Measurements from ENCODE around the gene SSNA1.

SSNA1 gene

DNA sequence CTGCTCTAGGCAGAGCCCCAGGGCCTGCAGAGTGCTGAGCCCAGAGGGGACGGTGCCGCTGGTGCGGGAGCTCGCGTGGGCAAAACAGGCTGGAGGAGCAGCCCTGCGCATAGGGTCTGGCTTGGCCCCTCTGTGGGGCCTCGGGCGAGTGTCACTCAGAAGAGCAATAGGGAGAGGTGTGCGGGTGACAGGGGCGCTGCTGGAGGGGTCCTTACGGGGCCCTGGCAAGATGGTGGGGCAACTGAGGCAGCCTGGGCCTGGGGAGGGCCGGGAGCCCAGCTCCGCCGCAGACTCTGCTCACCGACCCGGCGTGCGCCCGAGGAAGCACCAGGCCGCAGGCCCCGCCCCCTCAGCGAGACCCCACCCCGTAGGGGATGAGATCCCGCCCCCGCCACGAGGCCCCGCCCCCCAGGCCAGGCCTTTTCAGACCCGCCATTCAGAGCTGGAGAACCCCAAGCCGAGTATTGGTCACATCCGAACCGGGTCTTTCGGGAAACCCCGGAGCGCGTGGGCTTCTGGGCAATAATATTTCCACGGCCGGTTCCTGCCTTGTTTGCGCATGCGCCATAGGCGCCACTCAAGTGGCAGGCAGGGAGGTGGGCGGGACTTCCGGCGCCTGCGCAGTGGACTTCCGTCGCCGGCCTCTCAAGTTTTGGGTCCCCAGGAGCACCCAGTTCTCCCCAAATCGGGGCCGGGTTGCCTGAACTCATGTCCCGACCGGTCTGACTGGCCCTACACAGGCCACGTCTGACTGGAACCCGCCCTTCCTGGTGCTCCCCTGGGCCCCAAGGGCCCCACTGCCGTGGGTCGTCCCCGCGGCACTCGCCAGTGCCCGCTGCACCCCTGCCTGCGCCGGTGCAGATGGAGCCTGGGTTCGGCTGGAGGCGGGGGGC, 34.8 kb downstream of the SSNA1 start:
- DNase-seq = peak; percentile 99

DNA sequence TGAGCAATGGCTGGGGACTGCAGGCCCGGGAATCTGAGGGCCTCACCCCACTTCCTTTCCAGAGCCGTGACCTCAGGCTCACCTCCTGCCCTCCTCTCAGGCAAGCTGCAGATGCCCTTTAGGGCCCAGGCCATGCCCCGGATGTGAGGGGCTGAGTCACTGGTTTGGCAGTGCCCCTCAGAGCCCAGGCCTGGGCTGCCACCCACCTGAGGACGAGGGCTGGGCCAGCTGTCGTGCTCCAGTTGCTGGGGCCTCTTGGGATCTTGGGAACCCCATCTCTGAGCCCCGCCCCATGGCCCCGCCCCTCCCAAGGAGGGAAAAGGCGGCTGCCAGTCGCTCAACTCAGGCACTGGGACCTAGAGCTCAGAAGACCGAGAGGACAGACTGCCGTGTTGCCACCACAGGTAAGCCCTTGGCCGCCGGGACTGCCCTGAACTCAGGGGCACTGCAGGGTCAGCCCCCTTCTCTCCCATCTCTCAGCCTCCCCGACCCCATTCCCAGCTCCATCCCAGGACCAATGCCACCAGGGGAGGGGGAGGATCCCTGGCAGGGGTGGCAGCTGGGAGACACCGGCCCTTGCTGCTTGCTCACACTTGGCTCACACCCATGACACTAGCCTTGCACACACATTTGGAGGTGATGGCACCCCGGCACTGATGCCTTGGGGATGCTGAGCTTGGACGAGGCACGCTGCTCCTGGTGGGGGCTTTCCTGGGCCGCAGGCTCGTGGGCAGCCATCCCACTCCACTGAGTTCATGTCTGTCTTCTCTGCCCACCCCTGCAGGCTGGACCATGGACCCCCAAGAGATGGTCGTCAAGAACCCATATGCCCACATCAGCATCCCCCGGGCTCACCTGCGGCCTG, 36.6 kb downstream of the SSNA1 start, which contains the start of gene CYSRT1:
Gene CYSRT1, plus strand, starts transcription at position 345 of the 865 bp plus-strand sequence. Its CDS starts 448 bp downstream, at position 793.
- no peak for DNase-seq

DNA sequence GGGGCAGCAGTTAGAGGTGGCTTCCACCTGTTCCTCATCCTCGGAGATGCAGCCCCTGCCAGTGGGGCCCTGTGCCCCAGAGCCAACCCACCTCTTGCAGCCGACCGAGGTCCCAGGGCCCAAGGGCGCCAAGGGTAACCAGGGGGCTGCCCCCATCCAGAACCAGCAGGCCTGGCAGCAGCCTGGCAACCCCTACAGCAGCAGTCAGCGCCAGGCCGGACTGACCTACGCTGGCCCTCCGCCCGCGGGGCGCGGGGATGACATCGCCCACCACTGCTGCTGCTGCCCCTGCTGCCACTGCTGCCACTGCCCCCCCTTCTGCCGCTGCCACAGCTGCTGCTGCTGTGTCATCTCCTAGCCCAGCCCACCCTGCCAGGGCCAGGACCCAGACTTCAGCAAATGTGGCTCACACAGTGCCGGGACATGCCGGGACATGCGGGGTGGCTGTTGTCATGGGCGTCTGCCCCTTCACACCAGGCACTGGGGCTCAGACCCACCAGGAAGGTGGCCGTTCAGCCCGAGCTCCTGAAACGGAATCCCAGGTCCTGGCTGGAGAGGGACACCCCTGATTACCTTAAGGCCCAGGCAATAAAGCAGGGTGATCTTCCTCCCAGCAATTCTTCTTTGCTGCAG, 37.3 kb downstream of the SSNA1 start:
- DNase-seq = no peak

DNA sequence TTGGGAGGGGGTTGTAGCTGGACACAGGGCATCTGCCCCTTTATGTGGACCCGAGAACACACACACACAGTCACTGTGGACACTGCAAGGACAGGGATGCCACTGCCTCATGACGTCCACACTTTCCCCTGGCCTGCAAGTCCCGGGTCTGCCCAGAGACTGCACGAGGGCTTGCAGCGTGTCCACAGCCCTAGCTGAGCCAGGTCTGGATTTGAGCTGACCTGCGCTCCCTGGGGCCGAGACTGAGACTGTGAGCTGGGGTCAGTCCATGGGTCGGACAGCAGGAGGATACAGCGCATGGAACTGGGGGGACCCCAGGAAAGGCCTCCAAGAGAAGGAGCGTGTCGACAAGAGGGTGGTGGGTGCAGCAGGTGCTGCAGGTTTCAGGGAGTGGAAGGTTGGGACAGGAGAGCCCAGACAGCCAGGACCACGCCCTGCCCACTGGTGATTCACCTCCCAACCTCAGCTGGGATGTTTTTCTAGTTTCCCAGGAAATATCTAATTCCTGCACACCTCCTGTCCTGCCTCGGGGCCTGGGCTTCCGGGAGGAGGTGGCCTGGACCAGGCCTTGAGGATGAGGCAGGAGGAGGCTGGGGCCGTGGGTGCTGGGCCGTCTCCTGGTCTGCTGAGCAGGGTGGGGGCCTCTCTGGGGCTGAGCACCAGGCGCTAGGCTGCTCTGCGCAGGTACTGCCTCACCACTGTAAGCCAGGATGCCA, 38.0 kb downstream of the SSNA1 start:
- DNase-seq = no peak

DNA sequence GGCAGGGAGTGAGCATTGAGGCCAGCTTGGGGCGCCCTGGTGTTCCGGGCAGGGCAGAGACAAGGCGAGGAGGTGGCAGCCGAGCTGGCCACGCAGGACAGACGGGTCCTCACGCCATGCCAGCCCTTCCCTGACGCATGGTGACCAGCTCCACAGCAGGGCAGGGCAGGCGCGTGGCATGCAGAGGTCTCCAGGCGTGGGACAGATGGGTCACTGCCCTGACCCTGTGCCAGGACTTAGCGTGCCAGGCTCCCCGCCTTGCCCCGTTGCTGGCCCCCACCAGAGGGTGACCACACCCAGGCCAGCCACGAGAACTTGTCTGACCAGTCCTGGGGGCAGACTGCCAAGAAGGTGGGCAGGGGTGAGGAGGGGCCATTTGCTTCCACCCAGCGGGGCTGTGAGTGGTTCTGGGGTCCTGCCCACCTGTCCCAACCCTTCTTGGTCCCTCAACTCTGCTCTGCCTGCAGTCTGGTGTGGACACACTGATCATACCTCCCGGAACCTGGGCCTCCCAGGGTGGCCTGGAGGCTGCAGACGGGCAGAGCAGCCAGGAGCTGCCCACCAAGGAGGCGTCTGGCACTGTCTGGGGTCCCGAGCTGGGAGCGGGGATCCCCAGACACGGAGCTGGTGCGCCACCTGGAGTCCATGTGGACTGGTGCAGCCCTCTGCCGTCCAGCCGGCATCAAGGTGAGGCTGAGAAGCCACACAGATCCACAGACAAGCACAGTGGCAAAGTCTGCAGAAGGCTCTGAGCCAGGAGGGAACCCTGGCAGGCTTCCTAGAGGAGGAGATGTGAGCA, 38.8 kb downstream of the SSNA1 start, which contains the start of gene RNF224:
Gene RNF224, plus strand, starts transcription at position 449 of the 799 bp plus-strand sequence. CDS start 834 bp downstream, outside the sequence.
- peak; percentile 77 for DNase-seq

DNA sequence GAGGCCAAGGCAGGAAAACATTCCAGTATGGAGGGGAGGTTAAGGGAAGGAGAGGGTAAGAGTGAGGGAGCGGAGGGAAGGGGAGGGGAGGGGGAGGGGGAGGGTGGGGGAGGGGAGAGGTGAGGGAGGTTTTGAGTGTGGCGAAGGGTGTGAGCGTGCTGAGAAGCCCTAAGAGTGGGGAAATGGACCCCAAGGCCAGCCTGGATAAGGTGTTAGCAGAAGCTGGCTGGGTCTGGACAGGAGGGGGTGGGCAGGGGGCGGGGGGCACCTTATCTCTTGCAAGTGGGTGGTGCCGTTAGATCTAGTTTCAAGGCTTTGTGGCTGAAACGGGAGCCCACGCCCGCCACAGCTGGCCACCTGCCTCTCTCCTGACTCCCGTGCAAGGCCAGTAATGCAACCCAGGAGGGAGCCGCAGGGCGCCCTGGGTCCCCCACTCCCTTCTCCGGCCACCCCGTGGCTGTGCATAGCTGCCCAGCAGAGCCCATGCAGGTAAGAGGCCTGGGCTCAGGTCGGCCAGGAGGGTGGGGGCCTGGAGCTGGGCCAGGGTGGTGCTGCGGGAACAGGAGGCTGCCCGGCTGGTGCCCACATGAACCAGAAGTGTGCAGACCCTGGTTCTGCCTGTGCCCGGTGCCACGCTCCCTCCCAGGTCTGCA, 39.5 kb downstream of the SSNA1 start:
- no peak for DNase-seq

DNA sequence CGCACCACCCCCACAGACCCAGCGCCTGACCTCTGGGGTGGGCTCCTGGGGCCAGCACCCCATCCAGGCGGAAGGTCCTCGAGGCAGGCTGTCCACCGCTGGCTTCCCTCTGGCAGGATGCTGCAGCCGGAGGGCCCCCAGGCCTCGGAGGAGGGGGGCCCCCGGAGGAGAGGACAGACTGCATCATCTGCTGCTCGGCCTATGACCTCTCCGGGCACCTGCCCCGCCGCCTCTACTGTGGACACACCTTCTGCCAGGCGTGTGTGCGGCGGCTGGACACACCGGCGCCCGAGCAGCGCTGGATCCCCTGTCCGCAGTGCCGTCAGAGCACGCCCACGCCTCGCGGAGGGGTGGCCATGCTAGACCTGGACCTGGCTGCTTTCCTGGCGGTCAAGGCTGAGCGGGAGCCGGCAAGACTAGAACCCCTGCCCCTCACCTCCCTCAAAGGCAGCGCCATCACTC, 40.1 kb downstream of the SSNA1 start:
- DNase-seq = no peak

DNA sequence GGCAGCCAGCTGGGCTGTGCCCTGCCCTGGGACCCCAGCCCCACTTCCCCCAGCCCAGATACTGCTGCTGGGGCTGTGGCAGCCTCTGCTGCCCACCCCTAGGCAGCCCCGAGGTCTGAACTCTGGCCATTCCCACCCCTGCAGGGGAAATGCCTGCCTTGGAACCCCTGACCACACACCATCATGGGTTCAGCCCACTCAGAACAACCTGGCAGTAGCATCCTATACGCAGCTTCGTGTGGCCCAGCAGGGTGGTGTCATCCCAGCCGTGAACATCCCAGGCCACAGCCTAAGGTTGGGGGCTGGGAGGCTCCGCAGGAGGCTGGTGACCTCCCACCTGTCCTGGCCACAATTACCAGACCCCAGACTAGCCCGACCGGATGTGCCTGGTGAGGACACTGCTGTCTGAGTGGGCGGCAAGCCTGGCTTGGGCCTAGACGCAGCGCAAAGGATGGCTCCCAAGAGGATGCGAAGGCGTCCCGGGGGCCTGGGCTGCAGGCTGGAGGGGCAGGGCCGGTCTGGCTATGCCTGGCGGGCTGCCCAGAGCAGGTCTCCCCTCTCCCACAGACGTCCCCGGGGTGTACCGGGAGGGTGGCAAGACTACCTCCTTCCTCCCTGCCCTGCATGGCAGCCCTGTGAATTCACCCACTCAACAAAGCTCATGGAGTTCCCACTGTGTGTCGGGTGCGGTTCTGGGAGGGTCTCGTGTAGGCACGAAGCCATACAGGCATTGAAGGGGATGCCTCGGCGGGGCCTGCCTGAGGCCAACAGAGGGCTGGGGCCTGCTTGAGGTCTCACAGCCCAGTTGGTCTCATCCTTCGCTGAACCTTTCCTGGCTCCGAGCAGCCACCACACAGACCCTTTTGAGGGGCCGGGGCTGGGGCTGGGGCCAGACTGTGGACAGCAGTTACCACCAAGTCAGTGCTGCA, 40.8 kb downstream of the SSNA1 start:
- no peak for DNase-seq

DNA sequence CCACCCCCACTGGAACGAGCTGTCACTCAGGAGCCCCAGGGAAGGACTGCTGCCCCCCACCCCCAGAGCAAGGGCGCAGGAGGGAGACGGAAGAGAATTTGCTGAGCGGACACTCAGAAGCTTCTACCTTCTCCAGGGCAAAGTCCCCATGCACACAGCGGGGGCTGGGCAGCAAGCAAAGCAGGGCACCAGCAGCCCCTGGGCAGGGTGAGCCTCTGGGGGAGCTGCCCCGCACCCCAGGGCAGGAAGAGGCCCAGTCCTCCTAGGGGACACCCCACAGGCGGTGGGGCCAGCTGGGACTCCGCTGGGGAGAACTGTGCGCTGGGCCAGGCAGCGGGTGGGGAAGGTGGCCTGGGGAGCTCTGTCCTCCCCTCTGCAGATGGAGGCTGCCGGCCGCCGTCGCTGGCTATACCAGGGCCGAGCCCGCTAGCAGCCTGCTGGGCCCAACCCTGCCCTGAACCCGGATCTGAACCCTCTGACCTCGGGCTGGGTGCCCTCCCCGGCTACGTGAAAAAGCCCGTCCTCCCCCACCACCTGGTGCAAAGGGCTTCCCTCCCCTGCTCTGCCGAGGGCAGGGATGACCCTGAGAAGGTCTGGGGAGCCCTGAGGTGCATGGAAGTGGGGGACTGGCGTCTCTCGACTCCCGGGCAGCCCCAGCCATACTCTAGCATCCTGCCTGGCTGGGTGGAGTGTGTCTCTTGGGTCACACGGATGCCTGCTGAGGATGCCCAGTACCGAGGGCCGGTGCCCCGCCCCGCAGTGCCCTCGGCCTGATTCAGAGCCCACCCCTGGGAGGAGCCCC, 41.6 kb downstream of the SSNA1 start:
- no peak for DNase-seq

DNA sequence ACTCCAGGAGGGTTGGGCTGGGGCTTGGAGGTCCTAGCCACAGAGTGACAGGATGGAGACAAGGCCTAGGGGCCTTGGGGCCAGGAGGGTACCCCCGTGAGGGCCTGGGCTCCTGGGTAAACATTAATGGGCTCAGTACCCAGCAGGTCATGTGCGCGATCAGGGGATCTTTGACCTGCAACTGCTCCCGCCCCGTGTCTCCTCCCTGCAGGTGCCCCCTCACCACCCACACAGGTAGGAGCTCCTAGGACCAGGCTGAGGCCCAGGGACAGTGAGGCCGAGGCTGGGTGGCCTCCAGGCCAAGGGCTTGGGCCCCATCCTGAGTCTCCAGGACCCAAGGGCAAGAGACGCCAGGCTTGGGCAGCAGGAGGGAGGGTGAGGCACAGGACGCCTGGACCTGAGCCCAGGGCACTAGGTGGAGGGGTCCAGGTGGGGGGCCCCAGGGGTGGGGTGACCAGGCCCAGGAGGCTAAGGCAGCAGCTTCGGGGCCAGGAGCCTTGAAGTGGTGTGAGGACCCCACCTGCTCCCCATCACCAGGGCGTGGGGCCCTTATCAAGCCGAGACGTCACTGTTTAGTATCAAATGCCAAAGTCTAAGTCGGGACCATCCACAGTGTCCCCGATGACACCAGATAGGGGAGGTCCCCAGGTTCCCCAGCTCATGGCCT, 42.4 kb downstream of the SSNA1 start, which contains the start of gene SLC34A3:
Gene SLC34A3, plus strand, starts transcription at position 197 of the 667 bp plus-strand sequence. CDS start 802 bp downstream, outside the sequence.
- DNase-seq = no peak

DNA sequence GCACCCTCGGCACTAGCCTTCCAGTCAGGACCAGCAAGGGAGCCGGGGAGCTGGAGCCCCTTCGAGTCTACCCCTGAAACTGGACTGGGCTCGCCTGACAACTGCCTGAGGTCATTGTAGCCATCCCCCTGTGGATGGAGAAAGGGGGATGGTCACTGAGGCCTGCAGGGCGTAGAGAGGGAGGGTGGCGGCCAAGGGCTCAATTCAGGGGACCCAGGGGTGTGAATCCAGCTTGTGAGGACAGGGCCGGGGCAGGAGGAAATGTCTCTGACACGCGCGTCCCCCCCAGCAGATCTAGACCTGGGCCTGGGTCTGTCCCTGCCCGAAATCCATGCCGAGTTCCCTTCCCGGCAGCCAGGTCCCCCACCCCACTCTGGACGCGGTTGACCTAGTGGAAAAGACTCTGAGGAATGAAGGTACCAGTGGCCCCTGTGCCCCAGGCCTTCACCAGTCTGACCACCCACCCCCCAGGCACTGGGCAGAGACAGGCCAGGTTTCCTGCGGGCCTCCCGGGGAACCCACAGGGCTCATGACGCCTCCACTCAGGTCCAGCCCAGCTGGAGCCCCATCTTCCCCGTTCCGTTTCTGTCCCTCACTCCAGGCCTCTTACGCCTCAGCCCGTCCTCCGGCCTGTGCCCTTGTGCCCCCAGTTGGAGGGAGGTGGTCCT, 43.0 kb downstream of the SSNA1 start:
- DNase-seq = no peak

DNA sequence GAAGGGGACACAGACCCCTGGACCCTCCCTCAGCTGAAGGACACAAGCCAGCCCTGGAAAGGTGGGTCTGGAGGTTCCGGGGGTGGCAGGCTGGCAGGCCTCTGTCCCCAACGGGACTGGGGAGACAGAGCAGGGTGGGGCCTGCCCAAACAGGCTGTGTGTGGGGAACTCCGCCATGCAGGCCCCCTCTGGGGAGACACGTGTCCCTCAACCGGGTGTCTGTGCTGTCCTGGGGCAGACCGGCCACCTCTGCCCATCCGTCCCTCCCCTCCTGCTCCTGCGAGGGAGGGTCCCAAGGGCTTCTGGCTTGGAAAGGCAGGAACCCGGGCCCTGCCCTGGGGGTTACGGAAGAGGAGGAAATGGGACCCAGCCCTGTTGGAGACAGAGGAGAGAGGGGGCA, 43.6 kb downstream of the SSNA1 start:
- DNase-seq = no peak

DNA sequence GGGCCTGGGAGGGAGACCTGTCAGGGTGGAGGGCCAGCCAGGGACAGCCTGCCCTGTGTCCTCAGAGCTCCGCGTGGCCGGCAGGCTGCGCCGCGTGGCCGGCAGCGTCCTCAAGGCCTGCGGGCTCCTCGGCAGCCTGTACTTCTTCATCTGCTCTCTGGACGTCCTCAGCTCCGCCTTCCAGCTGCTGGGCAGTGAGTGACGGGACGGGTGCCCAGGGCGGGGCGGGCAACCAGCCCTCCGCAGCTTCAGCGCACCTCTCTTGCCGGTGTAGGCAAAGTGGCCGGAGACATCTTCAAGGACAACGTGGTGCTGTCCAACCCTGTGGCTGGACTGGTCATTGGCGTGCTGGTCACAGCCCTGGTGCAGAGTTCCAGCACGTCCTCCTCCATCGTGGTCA, 44.0 kb downstream of the SSNA1 start:
- DNase-seq = no peak

DNA sequence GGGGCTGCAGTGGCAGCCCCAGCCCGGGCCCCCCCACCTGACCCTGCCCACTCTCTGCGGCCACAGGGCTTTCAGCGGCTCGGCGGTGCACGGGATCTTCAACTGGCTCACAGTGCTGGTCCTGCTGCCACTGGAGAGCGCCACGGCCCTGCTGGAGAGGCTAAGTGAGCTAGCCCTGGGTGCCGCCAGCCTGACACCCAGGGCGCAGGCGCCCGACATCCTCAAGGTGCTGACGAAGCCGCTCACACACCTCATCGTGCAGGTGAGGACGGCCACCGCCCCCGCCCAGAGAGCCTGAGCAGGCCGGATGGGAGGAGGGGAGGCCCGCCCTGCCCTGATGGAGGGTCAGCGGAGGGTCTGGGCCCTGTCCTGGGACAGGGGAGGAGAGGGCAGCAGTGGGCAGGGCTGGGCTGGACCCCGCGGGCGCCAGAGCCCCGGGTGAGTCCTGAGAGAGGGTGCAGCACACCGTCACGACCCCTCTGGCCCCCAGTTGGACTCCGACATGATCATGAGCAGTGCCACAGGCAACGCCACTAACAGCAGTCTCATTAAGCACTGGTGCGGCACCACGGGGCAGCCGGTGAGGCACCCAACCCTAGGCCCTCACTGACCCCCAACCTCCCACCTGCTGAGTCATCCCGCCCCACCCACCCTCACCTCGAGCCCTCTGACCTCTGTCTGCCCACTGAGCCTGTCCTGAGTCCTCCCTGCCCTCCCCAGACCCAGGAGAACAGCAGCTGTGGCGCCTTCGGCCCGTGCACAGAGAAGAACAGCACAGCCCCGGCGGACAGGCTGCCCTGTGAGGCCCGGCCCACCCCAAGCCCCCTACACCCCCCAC, 44.9 kb downstream of the SSNA1 start:
- no peak for DNase-seq

DNA sequence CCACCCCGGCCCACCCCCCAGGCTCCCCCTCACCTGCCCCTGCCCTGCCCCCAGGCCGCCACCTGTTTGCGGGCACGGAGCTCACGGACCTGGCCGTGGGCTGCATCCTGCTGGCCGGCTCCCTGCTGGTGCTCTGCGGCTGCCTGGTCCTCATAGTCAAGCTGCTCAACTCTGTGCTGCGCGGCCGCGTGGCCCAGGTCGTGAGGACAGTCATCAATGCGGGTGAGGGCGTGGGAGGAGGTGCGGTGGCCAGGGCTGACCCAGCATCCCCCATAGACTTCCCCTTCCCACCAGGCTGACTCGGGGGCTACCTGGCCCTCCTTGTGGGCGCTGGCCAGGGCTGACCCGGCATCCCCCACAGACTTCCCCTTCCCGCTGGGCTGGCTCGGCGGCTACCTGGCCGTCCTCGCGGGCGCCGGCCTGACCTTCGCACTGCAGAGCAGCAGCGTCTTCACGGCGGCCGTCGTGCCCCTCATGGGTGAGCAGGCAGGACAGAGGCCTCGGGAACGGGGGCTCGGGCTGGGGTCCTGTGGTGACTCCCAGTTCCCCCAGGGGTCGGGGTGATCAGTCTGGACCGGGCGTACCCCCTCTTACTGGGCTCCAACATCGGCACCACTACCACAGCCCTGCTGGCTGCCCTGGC, 45.7 kb downstream of the SSNA1 start:
- DNase-seq = no peak
